Ishikawa (cell line): ENCODE data around the gene AMY1B.
"Not testable (repeated sequence)": the region's sequence is repeated elsewhere in the genome, so short reads cannot be mapped to it uniquely, and the experiment has no call there.

Experiments
- EGR1 ChIP-seq: IDR thresholded peaks from 2 replicates; pipeline ENCODE4 v1.6.1; 2012
- EP300 ChIP-seq: IDR thresholded peaks from 2 replicates; pipeline ENCODE4 v1.6.1; 2012; ENCODE audit warnings: borderline replicate concordance
- TEAD4 ChIP-seq: IDR thresholded peaks from 2 replicates; pipeline ENCODE4 v1.6.1; 2012
- ZBTB7A ChIP-seq: IDR thresholded peaks from 2 replicates; pipeline ENCODE4 v1.6.1; 2012; ENCODE audit warnings: low read depth
- TF ChIP-seq, protein P1 (sequence below): IDR thresholded peaks from 2 replicates; pipeline ENCODE4 v1.6.1; 2012

AMY1B gene

DNA sequence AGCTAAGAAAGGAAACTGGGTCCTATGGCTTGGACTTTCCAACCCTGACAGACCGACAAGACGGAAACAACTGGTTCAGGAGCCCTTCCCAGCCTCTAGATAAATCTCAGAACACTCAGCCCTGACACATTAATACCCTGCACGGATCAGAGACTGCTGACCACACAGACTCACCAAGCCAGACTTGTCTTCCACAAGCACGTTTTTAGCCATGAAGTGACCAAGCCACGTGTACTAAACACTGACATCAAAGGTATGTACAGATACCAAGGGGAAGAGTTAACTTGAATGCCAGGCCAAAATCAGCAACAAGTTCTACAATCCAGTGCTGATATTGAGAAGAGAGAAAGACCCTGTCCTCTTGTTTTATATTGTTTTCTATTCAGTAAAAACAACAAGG lies at the start of gene AMY1B:
TSS of gene AMY1B (minus strand) at position 101 of the 400 bp plus-strand sequence. CDS start 571 bp downstream, outside the sequence.
- TF ChIP-seq, protein P1, sequence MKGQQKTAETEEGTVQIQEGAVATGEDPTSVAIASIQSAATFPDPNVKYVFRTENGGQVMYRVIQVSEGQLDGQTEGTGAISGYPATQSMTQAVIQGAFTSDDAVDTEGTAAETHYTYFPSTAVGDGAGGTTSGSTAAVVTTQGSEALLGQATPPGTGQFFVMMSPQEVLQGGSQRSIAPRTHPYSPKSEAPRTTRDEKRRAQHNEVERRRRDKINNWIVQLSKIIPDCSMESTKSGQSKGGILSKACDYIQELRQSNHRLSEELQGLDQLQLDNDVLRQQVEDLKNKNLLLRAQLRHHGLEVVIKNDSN: not testable (repeated sequence)
- TF ChIP-seq ZBTB7A, TEAD4: not testable (repeated sequence)

DNA sequence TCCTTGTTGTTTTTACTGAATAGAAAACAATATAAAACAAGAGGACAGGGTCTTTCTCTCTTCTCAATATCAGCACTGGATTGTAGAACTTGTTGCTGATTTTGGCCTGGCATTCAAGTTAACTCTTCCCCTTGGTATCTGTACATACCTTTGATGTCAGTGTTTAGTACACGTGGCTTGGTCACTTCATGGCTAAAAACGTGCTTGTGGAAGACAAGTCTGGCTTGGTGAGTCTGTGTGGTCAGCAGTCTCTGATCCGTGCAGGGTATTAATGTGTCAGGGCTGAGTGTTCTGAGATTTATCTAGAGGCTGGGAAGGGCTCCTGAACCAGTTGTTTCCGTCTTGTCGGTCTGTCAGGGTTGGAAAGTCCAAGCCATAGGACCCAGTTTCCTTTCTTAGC lies 40.5 kb downstream of the AMY1B start, which contains the start of gene AMY1A:
TSS of gene AMY1A (plus strand) at position 301 of the 400 bp plus-strand sequence. CDS start 571 bp downstream, outside the sequence.
- not testable (repeated sequence) for TF ChIP-seq EP300, EGR1
- TF ChIP-seq, protein P1: not testable (repeated sequence)
